Testis (tissue), 3 donors: Measurements from ENCODE around the gene GPX5. TPM values are rescaled to one million over a fixed set of nuclear protein-coding genes. Genes with fewer than 3 reads are reported as not detected.

Experiments used
- DNase-seq: peaks from one replicate; pipeline ENCODE4 v3.0.0-alpha.2; 2019
- H3K27ac ChIP-seq, 2 donors: fragments of 200-600 bp; sonication (generic); one replicate each; pipeline ENCODE4 v1.5.1; 2019
- H3K27me3 ChIP-seq: fragments of 200-600 bp; sonication (generic); one replicate; pipeline ENCODE4 v1.5.1; 2019
- H3K36me3 ChIP-seq: fragments of 200-600 bp; sonication (generic); one replicate; pipeline ENCODE4 v1.5.1; 2017; ENCODE audit warnings: low read depth; ENCODE audit errors: missing control alignments
- H3K4me1 ChIP-seq: fragments of 200-600 bp; sonication (generic); one replicate; pipeline ENCODE4 v1.5.1; 2019
- H3K4me3 ChIP-seq, 2 donors: fragments of 200-600 bp; sonication (generic); one replicate each; pipeline ENCODE4 v1.5.1; 2017 to 2019
- H3K9me3 ChIP-seq: fragments of 200-600 bp; sonication (generic); one replicate; pipeline ENCODE4 v1.5.1; 2017
- CTCF ChIP-seq, 3 experiments: fragments of 450-650 bp in 2 of 3; fragments of 200-600 bp in 1 of 3; sonication (generic) in 1 of 3; IDR thresholded peaks; one replicate each; pipeline ENCODE4 v1.5.1; 2016 to 2019; ENCODE audit warnings: antibody characterized with exemption in 3 of 3, mild to moderate bottlenecking in 2 of 3, moderate library complexity in 1 of 3
- POLR2A ChIP-seq: fragments of 450-650 bp; IDR thresholded peaks from one replicate; pipeline ENCODE4 v1.6.1; 2017; ENCODE audit warnings: antibody characterized with exemption, mild to moderate bottlenecking, moderate library complexity
- WGBS, 2 donors: methylation state at CpG; one replicate each; pipeline ENCODE4 v1.1.5; 2018; 5-methylcytosine and 5-hydroxymethylcytosine counted together
- intact Hi-C: fragments of 100-400 bp; cut with DNase I; formaldehyde crosslinking; loops from one replicate; pipeline ENCODE4 v1.15.1; 2023; ENCODE audit warnings: low total_unique reads
- polyA plus RNA-seq: library from polyadenylated mRNA; stranded (reverse); fragments of 350-450 nt; fragmentation: Illumina TruSeq; extraction: RNeasy Lipid Tissue Mini Kit (QIAGEN cat#74804); gene quantifications from one replicate; pipeline ENCODE4 v1.2.3, GENCODE V29; 2014; ENCODE audit warnings: low read depth, low replicate concordance; ENCODE audit not compliant: insufficient read depth
- total RNA-seq, 2 donors: library from RNA; depleted of rRNA; stranded (reverse); fragments of >200 nt; gene quantifications; one replicate each; pipeline ENCODE4 v1.2.3, GENCODE V29; 2016

Gene GPX5
- total and polyA plus RNA-seq, 3 donors from 2014 or later, result 1.2 to 8.6 (median 8.1) TPM

DNA sequence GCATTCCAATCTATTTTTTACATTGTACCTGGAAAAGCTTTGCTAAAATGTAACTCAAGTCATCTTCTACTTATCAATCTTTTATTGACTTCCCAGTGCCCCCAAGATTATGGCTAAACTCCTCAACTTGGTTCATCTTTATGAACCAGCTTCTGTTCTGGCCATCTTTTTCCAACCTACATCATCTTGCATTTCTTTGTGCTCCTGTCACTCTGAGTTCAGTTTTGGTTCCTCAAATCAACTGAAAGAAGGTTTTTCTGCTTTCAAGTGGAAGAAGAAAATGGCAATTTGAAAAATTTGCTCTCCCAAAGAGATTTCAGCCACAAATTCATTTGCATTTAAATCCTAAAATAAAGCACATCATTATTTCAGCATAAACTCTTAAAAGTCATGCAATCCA lies 41.8 kb downstream of the GPX5 start:
- no peak for TF ChIP-seq POLR2A
- TF ChIP-seq CTCF (IDR thresholded peaks at IDR 0.05), result no peak
- H3K27ac ChIP-seq, result no peak overlapping the region
- no peaks in the 10 kb centered on the region for H3K36me3 ChIP-seq
- H3K4me3 ChIP-seq, result no peak overlapping the region
- H3K9me3 ChIP-seq, result no peaks in the 10 kb centered on the region
- no peak for DNase-seq
- H3K27me3 ChIP-seq, result no peaks in the 10 kb centered on the region
- no peaks in the 10 kb centered on the region for H3K4me1 ChIP-seq
- intact Hi-C loops, result no loop called here

DNA sequence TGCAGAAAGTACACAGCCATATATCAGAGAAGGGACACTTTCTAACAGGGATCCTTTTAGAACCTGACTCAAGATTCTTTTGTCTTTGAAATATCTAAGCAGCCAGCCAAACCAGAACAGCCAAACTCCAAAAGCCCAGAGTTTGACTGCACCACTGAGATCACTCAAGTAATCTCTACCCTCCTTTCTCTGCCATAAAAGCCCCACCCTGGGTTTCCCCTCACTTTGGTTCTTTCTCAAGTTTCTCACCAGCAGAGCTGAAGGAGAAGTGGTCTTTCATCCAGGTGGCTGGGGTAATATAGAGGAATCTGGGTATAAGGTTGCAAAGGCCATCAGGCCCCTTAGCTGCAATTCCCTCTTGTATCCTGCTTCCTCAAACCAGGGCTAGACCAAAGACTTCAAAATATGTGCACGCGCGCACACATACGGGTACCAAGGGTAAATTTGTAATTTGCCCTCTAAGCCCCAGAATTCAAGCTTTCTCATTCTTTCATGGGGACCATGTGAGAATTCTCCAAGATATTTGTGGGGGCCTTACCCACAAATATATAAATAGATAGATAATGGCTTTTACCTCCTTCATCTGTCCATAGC lies 42.9 kb downstream of the GPX5 start:
- H3K27me3 ChIP-seq, result no peaks in the 10 kb centered on the region
- no peaks in the 10 kb centered on the region for H3K4me1 ChIP-seq
- no peak for TF ChIP-seq POLR2A
- no peak for TF ChIP-seq CTCF (IDR thresholded peaks at IDR 0.05)
- no peak overlapping the region for H3K27ac ChIP-seq
- no peak overlapping the region for H3K4me3 ChIP-seq
- no peaks in the 10 kb centered on the region for H3K9me3 ChIP-seq
- DNase-seq, result no peak
- H3K36me3 ChIP-seq, result no peaks in the 10 kb centered on the region
- intact Hi-C loops, result no loop called here
- 95 to 96% methylated on average over 4 of the region's 4 CpGs for WGBS, 2 donors

GRCh38 chr6:28569748-28570147 lies 44.1 kb downstream of the GPX5 start:
- Histone ChIP-seq H3K4me1 (no peaks in the 10 kb centered on the region), H3K4me3 (no peak overlapping the region), H3K27me3 (no peaks in the 10 kb centered on the region), H3K27ac (no peak overlapping the region), H3K9me3 (no peaks in the 10 kb centered on the region), H3K36me3 (no peaks in the 10 kb centered on the region)
- TF ChIP-seq POLR2A (no peak), CTCF (IDR thresholded peaks at IDR 0.05) (no peak)
- no peak for DNase-seq
- 55 to 59% methylated on average over 2 of the region's 2 CpGs for WGBS, 2 donors
- intact Hi-C loops, result no loop called here

GRCh38 chr6:28580475-28580874 lies 54.8 kb downstream of the GPX5 start:
- TF ChIP-seq CTCF (IDR thresholded peaks at IDR 0.05) (no peak), POLR2A (no peak)
- intact Hi-C loops, result no loop called here
- no peak overlapping the region for H3K4me3 ChIP-seq
- no peak for DNase-seq
- H3K9me3 ChIP-seq, result no peaks in the 10 kb centered on the region
- no peaks in the 10 kb centered on the region for H3K36me3 ChIP-seq
- no peaks in the 10 kb centered on the region for H3K27me3 ChIP-seq
- peaks cover 4% of the 10 kb centered on the region for H3K4me1 ChIP-seq
- H3K27ac ChIP-seq, result peak overlapping the region in 1 of 2 donors; percentile 20

DNA sequence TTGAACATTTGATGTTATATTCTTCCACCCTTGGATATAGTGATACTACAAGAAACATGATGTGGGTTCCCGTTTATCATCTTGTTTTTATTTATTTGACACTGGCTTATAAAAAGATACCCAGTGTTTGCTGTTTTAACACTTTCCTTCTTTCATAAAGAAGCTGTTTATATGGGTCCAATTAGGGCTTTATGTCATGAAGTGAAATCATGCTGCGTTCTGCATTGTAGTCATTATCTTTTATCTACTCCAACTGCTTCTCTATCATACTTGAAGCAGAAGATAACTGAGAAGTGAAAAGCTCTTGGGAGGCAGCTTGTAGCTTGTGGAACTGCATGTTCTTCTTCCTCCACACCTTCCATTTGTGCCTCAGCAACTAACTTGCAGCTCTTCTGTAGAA lies 57.8 kb downstream of the GPX5 start:
- H3K36me3 ChIP-seq, result no peaks in the 10 kb centered on the region
- H3K4me3 ChIP-seq, result no peak overlapping the region
- intact Hi-C loops, result no loop called here
- H3K27me3 ChIP-seq, result no peaks in the 10 kb centered on the region
- no peak for TF ChIP-seq POLR2A
- TF ChIP-seq CTCF (IDR thresholded peaks at IDR 0.05), result no peak
- 42 to 52% methylated on average over 2 of the region's 2 CpGs for WGBS, 2 donors
- DNase-seq, result no peak
- no peaks in the 10 kb centered on the region for H3K9me3 ChIP-seq
- no peak overlapping the region for H3K27ac ChIP-seq
- peaks cover 11% of the 10 kb centered on the region for H3K4me1 ChIP-seq
